Measurements from ENCODE around the gene DISC1.
A peak's percentile ranks its signal among the peaks of the same experiment; 100 is the strongest.

The DISC1 gene

GRCh38 chr1:231972111-231972445, 345.5 kb downstream of the DISC1 start:
- DNase-seq = no peak

DNA sequence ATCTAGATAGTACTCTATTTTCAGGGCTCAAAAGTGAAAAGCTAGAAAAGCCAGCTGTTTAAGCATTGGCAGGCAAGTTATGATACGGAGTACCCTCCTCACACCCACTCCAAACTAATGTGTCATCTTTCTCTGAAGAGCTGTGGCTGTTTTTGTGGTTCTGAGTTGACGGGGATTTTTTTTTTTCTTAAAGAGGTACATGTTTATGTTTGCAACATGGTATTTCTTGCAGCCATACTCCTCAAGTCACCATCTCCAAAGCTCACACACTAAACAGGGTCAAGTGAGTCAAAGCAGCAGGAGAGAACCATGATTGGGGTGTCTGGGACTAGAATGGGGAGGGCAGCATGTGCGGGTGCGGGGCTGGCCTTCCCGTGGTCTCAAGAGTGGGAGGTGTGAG, 347.2 kb downstream of the DISC1 start:
- no peak for DNase-seq

DNA sequence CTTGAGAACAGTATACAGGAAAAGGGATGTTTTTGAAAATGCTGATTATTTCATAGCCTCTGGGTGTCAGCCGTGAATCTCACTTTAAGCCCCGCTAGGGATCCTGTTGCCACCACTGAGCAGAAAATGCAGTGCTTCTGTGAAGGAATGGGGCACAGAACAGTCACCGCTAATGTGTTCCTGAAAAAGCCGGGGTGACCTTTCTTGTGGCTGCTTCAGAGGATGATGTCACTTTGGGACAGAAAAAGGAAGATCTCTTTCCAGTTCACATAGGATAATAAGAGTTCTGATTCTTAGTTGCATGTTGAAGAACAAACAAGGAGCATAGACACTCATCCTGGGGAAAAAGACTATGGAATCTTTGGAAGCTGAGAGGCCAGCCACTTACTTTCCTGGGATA, 349.6 kb downstream of the DISC1 start:
- no peak for DNase-seq

DNA sequence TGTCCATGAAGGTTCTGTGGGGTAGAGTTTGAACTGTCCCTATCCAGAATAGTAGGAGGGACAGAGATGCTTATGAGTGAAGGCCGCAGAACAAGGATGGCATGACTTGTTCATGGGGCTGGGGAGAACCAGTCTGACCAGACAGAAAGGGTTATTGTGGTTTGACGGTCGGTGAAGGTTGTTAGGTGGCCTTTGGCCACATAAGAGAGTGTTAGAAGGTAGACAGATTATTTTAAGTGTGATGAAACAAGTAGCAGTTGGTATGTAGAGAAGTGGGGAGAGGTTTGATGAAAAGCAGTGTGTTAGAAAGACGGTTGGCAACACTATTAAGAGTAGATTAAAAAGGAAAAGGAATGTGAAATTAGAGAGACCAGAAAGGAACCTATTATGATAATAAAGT, 355.1 kb downstream of the DISC1 start:
- DNase-seq = no peak

- no peak for DNase-seq
These were observed 356.4 kb downstream of the DISC1 start for GRCh38 chr1:231982871-231983587.

GRCh38 chr1:231983588-231984193, 357.1 kb downstream of the DISC1 start:
- no peak for DNase-seq

- DNase-seq = no peak
These were observed 358.9 kb downstream of the DISC1 start for GRCh38 chr1:231985296-231986023.

DNA sequence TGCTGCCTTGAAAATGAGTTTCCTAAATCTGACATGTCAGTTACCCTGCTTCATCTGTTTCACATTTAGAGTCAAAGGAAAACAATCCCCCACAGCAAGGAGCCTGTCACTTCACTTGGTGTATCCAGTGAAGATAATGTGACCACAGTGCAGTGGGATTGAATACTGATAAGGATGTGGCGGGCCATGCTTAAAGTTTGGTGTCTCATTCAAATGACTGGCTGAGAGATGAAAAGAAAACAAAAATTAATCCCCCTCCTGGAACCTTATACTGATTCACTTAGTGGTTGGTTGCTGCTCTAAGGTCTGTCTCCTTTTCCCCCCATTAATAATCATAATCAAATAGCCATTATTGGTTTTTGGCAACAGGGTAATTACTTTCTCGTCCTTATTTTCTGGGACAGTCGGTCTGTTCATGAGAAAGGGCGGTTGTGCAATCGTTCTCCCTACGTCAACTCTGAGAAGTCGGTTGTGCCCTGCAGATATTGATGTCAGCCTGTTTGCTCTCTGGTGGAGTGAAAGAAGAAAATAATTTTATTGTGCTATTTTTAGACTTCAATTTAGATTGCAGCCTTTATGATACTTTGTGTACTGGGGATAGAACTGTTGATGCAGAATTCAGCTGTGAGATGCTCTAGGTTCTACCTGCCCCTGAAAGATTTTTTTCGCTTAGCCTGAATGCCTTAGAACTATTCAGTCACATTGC, 360.2 kb downstream of the DISC1 start:
- DNase-seq = no peak

DNA sequence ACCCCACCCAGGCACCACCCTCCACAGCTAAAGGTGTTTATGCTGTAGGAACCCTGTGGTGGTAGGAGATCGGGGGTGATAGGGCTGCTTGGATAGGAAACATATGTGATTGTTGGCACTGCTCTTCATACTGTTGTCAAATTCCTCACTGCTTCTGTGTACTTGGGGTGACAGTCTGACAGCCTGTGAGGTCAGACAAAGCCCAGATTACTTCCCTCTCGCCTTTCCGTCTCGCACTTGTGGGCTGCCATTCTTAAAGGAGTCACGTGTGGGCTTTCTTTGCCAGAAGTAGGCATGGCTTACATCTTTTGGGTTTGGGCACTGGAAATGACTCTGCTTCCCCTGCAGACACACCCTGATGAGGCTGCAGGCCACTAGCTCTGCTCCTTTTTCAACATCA, 363.8 kb downstream of the DISC1 start:
- DNase-seq = no peak

- no peak for DNase-seq
These were observed 364.6 kb downstream of the DISC1 start for GRCh38 chr1:231991231-231991630.

DNA sequence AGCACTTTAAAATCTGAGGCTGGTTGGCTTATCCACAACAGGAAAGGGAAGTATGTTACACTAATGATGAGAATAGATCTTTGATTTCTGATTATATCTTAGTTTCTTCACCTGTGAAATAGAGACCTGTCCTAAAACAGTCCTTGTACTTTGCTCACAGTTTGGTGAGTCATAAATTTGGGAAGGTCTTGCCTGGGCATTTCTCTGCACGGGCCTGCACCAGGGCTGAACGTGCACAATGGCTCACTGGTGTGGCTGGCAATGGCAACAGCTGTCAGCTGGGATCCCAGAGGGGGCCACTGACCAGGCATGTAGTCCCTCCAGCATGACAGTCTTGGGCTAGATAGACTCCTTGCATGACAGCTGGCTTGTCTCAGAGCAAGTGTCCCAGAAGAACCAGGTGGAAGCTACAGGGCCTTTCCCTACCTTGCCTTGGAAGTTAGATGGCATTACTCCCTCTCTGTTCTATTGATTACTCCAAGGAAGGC, 367.4 kb downstream of the DISC1 start:
- DNase-seq = no peak

DNA sequence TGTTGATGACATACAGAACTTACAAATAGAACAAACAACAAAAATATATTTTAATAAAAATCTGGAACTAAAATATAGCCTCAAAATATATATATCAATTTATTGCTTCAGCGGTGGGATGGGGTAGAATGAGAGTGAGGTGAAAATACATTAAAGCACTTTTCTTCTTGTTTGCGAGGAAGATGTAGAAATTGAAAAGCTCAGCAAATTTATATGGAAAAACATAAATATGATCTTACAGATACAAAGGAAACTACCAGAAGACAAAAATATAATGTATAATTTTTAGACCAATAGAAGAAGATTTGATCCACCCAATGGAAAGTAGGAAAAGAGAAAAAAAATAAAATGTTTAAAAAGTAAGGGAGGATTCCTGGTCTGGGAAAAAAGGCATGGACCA, 372.2 kb downstream of the DISC1 start:
- no peak for DNase-seq

DNA sequence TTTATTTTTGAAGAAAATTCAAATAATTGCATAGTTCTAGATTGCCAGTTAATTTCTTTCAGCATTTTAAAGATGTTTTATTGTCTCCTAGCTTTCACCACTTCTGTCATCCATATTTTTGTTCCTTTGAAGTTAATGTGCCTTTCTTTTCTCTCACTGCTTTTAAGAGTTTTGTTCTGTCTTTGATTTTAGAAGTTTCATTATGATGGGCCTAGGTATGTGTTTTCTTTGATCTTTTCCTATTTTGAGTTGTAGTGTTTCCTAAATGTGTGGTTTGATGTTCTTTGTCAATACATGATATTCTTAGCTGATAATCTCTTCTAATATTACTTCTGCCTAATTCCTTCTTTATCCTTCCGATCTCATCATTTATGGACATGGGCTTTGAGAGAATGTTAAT, 378.7 kb downstream of the DISC1 start:
- DNase-seq = no peak

GRCh38 chr1:232009741-232010140, 383.2 kb downstream of the DISC1 start:
- DNase-seq = no peak

DNA sequence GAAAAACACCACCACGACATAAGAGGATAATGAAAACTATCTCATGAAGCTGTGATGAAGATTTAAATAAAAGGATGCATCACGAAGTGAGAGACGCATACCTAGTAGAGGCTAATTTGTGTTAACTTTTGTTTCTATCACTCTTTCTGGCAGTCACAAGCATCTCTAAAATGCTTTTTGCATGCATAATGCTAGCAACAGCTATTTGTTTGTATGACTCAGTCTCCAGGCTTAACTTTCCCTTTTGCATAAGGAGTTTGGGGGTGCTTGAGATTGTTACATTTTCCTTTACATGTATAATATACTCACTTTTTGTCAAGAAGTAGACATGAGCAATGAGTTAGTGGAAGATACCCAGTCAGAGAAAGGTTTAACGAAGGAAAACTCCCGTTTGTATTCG, 385.4 kb downstream of the DISC1 start:
- no peak for DNase-seq

- DNase-seq = no peak
These were observed 386.3 kb downstream of the DISC1 start for GRCh38 chr1:232012773-232013386.

DNA sequence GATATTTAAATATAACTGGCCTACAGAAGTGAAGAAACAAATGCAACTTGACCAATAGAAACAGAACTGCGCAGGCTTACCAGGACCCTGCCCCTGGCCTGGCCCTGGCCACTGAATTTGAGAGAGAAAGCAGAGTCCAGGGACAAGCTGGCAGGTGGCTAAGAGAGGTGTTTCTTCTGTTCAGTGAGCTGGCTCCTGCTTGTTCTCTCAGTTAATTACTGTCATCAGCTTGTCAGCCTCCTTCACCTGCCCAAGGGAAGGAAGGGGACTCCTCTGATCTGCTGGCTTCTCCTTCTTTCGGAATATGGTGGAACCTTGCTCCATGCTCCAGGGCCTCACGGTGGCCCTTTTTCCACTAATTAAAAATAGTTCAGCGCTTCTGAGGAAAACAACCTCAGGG, 388.4 kb downstream of the DISC1 start:
- DNase-seq = peak; percentile 13

DNA sequence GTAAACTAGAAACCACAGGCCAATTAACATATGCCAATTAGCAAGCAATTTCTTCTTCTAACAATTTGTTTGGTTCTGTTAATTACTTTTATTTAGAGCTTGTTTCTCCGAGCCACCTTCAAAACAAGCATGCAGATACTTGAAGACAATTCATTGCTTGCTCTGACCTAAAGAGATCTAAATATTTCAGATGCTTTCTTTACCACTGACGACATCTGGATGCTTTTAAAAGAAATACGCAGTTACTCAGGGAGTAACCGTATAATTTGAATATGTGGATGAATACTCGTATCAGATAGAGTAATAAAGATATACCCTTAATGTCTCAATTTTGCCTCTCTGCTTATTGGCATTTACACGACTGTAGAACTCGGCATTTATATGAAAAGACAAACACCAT, 390.0 kb downstream of the DISC1 start:
- no peak for DNase-seq

GRCh38 chr1:232017057-232017456, 390.5 kb downstream of the DISC1 start:
- DNase-seq = no peak

- DNase-seq = no peak
These were observed 391.2 kb downstream of the DISC1 start for GRCh38 chr1:232017759-232018158.

- DNase-seq = no peak
These were observed 391.8 kb downstream of the DISC1 start for GRCh38 chr1:232018231-232019025.

DNA sequence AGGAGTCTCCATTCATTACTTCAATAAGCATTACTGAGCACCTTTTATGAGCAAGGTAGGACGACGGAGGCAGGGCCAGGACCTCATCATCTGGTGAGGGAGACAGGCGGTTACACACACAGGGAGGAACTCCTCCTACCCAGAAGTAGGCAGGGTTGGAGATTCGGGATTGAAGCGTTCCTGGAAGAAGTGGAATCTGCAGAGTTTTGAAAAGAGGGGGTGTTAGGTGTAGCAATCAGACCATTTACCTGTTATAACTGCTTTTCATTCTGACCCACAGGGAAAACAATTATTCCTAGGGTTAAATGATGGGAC, 392.4 kb downstream of the DISC1 start:
- no peak for DNase-seq

GRCh38 chr1:232020352-232020751, 393.8 kb downstream of the DISC1 start:
- DNase-seq = no peak

Data from NCI-H1417 treated with DMSO at 0.1 percent for 48 hours (cell line).